H1 (cell line): ENCODE measurements around the gene NOL8. TPM values are rescaled to one million over a fixed set of nuclear protein-coding genes. Genes with fewer than 3 reads are reported as not detected.

Experiments used
- BCL11A ChIP-seq, 2 experiments: IDR thresholded peaks; one replicate each; pipeline ENCODE4 v1.6.1; 2011; ENCODE audit warnings: low read depth in 2 of 2, low read length in 2 of 2, mild to moderate bottlenecking in 2 of 2
- CBX5 ChIP-seq: fragments of 300-800, 300-1000 bp; sonication (generic); IDR thresholded peaks from 2 replicates; pipeline ENCODE4 v1.7.1; 2016; ENCODE audit warnings: antibody characterized with exemption, low read length, low read depth
- CTBP2 ChIP-seq: IDR thresholded peaks from 2 replicates; pipeline ENCODE4 v1.7.0; 2011; ENCODE audit warnings: borderline replicate concordance, mild to moderate bottlenecking, moderate library complexity, mixed read lengths, low read length; ENCODE audit not compliant: insufficient read depth, insufficient read length
- CTCF ChIP-seq, 3 experiments: IDR thresholded peaks; 1 replicate in 2 of 3; 2 replicates in 1 of 3; pipeline versions ENCODE4 v1.5.1 to v1.6.1; 2011; ENCODE audit warnings: low read length in 3 of 3, mild to moderate bottlenecking in 3 of 3, inconsistent platforms in 2 of 3, low read depth in 1 of 3, moderate library complexity in 1 of 3; ENCODE audit not compliant: insufficient read depth in 1 of 3; ENCODE audit errors: control extremely low read depth in 1 of 3
- E2F6 ChIP-seq: IDR thresholded peaks from 2 replicates; pipeline ENCODE4 v1.6.1; 2012; ENCODE audit warnings: inconsistent platforms
- KDM1A ChIP-seq: fragments of 200-600, 300-600 bp; sonication (generic); IDR thresholded peaks from 2 replicates; pipeline ENCODE4 v1.7.1; 2016; ENCODE audit warnings: mild to moderate bottlenecking, low read length, borderline replicate concordance
- NANOG ChIP-seq: IDR thresholded peaks from 2 replicates; pipeline ENCODE4 v1.6.1; 2011; ENCODE audit warnings: low read length, low read depth, mild to moderate bottlenecking, inconsistent platforms; ENCODE audit not compliant: insufficient read depth, poor library complexity, severe bottlenecking
- PHF8 ChIP-seq: fragments of 200-600 bp; sonication (generic); conservative IDR thresholded peaks from 2 replicates; pipeline ENCODE4 v1.7.1; 2012; ENCODE audit warnings: low read depth, mild to moderate bottlenecking, inconsistent platforms, low read length, moderate library complexity
- POLR2AphosphoS5 ChIP-seq: IDR thresholded peaks from 2 replicates; pipeline ENCODE4 v1.6.1; 2011; ENCODE audit warnings: low read depth, low read length
- POU5F1 ChIP-seq: IDR thresholded peaks from 2 replicates; pipeline ENCODE4 v1.6.1; 2011; ENCODE audit warnings: low read depth, mild to moderate bottlenecking, low read length, moderate library complexity
- RFX5 ChIP-seq: IDR thresholded peaks from 2 replicates; pipeline ENCODE4 v1.6.1; 2011; ENCODE audit warnings: low read depth, low read length, improper control_type of control experiment, borderline replicate concordance
- RXRA ChIP-seq: IDR thresholded peaks from 2 replicates; pipeline ENCODE4 v1.6.1; 2011; ENCODE audit warnings: low read depth, mild to moderate bottlenecking, low read length, moderate library complexity; ENCODE audit not compliant: insufficient read depth
- SIN3A ChIP-seq, 2 experiments: IDR thresholded peaks in 1 of 2; conservative IDR thresholded peaks in 1 of 2; 2 replicates each; pipeline ENCODE4 v1.6.1; 2011 to 2012; ENCODE audit warnings: low read length in 2 of 2, improper control_type of control experiment in 1 of 2, low read depth in 1 of 2, mild to moderate bottlenecking in 1 of 2
- SIX5 ChIP-seq: IDR thresholded peaks from 2 replicates; pipeline ENCODE4 v1.6.1; 2011; ENCODE audit warnings: mild to moderate bottlenecking, low read depth, low read length
- SP4 ChIP-seq: IDR thresholded peaks from 2 replicates; pipeline ENCODE4 v1.6.1; 2012; ENCODE audit warnings: low read length, inconsistent platforms
- TCF12 ChIP-seq: IDR thresholded peaks from 2 replicates; pipeline ENCODE4 v1.6.1; 2011; ENCODE audit warnings: low read depth, mild to moderate bottlenecking, low read length
- TEAD4 ChIP-seq: IDR thresholded peaks from 2 replicates; pipeline ENCODE4 v1.6.1; 2012; ENCODE audit warnings: low read depth, low read length, inconsistent platforms, mixed read lengths
- USF2 ChIP-seq: IDR thresholded peaks from 2 replicates; pipeline ENCODE4 v1.6.1; 2011; ENCODE audit warnings: low read length, improper control_type of control experiment
- YY1 ChIP-seq: IDR thresholded peaks from 2 replicates; pipeline ENCODE4 v1.6.1; 2011; ENCODE audit warnings: low read depth, mild to moderate bottlenecking, low read length
- polyA plus RNA-seq, 7 experiments: library from polyadenylated mRNA; depleted of rRNA in 3 of 7; stranded (reverse) in 5 of 7; unstranded in 2 of 7; fragments of >200 nt in 5 of 7; fragments of 200-250 nt in 2 of 7; gene quantifications; 1 replicate in 5 of 7; 2 replicates in 1 of 7; 4 replicates in 1 of 7; pipeline versions ENCODE4 v1.2.1 to v1.2.3, GENCODE V29; 2011 to 2013; ENCODE audit warnings: missing spikeins in 2 of 7, mixed read lengths in 2 of 7
- total RNA-seq: library from RNA; stranded (reverse); fragmentation: NEBNext Ultra II Directional; extraction: Animal tissue kit (Norgen Biotek cat#: 25700); gene quantifications from 2 replicates; pipeline ENCODE4 v1.2.1, GENCODE V29; 2021

Gene NOL8
- total and polyA plus RNA-seq, 2 of the 8 experiments (the other 6 are each of a cell fraction or from before 2014, with no cell fraction given) = 6.2 to 30.4 TPM

- TF ChIP-seq POLR2AphosphoS5 = peak; percentile 95
- peak; percentile 88; the same call in 1 of the 2 replicates for TF ChIP-seq SP4
- no peak for TF ChIP-seq CBX5
- TF ChIP-seq RXRA = no peak
- TF ChIP-seq CTCF (IDR thresholded peaks at IDR 0.05; ENCODE audit: control extremely low read depth in 1 of 3, insufficient read depth in 1 of 3, low read depth in 1 of 3, low read length in 3 of 3) = no peak
- no peak for TF ChIP-seq BCL11A (IDR thresholded peaks at IDR 0.05; ENCODE audit: low read depth in 2 of 2, low read length in 2 of 2)
- TF ChIP-seq TCF12 = no peak
- TF ChIP-seq POU5F1 = no peak
- peak; percentile 93 for TF ChIP-seq USF2
- TF ChIP-seq KDM1A = no peak
- TF ChIP-seq RFX5 = peak; percentile 38; the same call in 1 of the 2 replicates
- no peak; the same call in 1 of the 2 replicates for TF ChIP-seq YY1
- peak; percentile 52; the same call in 1 of the 2 replicates for TF ChIP-seq TEAD4
- no peak for TF ChIP-seq NANOG
- 0 out of 2 replicates have a peak, but pooled peaks have one; percentile 30 for TF ChIP-seq SIX5
- peak; percentile 49; the same call in 1 of the 2 replicates for TF ChIP-seq PHF8
- no peak for TF ChIP-seq CTBP2
- peak; percentile 86 for TF ChIP-seq E2F6
- peak; percentile 92 to 97 for TF ChIP-seq SIN3A (conservative IDR thresholded peaks at IDR 0.05 in 1 of 2, IDR thresholded peaks at IDR 0.05 in 1 of 2; ENCODE audit: low read depth in 1 of 2, low read length in 2 of 2)
Observed at GRCh38 chr9:92325269-92325990, at the start of gene NOL8, which contains the start of gene CENPP (continued).
